HG03064 (cell line): ENCODE results near the gene CNKSR1.

Experiments
- ATAC-seq: cut with Tn5 transposase; IDR thresholded peaks from one replicate; pipeline ENCODE4 v1.9.1; 2021; ENCODE audit warnings: low read depth; ENCODE audit not compliant: unreplicated experiment

CNKSR1 gene

DNA sequence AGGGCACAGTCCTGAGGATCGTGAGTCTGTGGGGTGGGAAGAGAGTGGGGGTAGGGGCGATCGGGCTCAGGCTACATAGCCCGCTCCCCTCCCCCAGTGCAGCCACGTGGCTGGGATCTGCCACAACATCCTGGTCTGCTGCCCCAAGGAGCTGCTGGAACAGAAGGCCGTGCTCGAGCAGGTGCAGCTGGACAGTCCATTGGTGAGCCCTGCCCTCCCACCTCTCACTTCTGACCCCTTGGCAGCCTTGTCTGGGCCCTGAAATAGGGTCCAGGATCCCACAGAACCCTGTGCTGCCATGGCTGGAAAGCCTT, 5.0 kb downstream of the CNKSR1 start:
- no peak for ATAC-seq

DNA sequence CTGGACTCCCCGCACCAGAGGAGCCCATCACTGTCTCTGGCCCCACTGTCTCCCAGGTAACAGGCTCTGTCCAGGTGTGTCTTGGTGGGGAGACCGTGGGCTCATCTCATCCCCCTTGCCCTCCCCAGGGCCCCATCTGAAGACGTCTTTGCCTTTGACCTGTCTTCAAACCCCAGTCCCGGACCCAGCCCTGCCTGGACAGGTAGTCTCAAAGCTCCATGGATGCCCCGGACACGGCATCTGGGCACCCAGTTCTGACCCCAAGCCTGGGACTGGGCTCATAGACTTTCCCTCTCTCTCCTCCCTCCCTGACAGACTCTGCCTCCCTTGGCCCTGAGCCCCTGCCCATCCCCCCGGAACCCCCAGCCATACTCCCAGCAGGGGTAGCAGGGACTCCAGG, 6.8 kb downstream of the CNKSR1 start:
- no peak for ATAC-seq

GRCh38 chr1:26184883-26185282, 7.6 kb downstream of the CNKSR1 start:
- no peak for ATAC-seq

GRCh38 chr1:26187882-26188281, 10.6 kb downstream of the CNKSR1 start:
- ATAC-seq: no peak

DNA sequence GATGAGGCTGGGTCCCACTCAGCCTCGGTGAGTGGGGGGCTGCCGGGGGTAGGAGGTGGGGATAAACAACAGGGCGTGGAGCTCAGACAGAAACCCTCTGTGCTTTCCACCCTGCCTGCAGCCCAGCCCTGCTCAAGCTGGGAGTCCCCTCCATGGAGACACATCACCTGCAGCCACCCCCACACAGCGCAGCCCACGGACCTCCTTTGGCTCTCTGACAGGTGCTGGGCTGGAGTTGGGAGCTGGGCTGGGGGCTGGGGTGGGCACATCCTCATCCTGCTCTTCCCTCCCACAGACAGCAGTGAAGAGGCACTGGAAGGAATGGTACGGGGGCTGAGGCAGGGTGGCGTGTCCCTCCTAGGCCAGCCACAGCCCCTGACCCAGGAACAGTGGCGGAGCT, 11.2 kb downstream of the CNKSR1 start:
- no peak for ATAC-seq

- no peak for ATAC-seq
These were observed 12.0 kb downstream of the CNKSR1 start for GRCh38 chr1:26189331-26189730.

- no peak for ATAC-seq
These were observed 12.5 kb downstream of the CNKSR1 start for GRCh38 chr1:26189751-26190275.

DNA sequence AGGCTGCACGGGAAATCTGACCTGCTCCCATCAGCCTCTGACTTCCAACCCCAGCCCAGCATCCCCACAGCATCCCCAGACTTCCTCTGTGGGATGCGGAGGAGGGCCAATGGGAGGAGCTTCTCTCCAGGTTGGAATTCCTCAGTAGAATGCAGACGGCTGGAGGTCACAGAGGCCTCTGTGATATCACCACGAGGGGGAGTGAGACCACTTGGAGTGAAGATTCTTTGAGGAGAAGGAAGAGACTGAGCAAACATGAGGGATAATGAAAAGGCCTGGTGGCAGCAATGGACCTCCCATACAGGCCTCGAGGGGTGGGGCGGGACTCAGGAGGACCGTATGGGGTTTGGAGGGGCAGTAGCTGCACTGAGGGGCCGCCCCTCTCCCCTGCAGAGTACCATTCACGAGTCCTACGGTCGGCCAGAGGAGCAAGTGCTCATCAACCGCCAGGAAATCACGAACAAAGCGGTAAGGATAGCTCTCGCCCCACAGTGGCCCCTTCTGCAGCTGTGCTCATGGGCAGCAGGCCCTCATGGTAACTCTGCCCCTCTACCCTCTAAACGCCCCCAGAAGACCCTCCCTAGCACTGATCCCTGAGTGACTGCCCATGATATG, 13.2 kb downstream of the CNKSR1 start, which contains the start of gene CATSPER4:
Gene CATSPER4, plus strand, starts transcription at position 230 of the 615 bp plus-strand sequence. Its CDS starts 26 bp downstream, at position 256.
- no peak for ATAC-seq

- no peak for ATAC-seq
These were observed 14.4 kb downstream of the CNKSR1 start for GRCh38 chr1:26191739-26192138.

- ATAC-seq: no peak
These were observed 18.5 kb downstream of the CNKSR1 start for GRCh38 chr1:26195805-26196204.

- no peak for ATAC-seq
These were observed 20.0 kb downstream of the CNKSR1 start for GRCh38 chr1:26197301-26197700.

GRCh38 chr1:26197813-26198212, 20.5 kb downstream of the CNKSR1 start:
- ATAC-seq: no peak

- no peak for ATAC-seq
These were observed 23.1 kb downstream of the CNKSR1 start for GRCh38 chr1:26200413-26200812.

DNA sequence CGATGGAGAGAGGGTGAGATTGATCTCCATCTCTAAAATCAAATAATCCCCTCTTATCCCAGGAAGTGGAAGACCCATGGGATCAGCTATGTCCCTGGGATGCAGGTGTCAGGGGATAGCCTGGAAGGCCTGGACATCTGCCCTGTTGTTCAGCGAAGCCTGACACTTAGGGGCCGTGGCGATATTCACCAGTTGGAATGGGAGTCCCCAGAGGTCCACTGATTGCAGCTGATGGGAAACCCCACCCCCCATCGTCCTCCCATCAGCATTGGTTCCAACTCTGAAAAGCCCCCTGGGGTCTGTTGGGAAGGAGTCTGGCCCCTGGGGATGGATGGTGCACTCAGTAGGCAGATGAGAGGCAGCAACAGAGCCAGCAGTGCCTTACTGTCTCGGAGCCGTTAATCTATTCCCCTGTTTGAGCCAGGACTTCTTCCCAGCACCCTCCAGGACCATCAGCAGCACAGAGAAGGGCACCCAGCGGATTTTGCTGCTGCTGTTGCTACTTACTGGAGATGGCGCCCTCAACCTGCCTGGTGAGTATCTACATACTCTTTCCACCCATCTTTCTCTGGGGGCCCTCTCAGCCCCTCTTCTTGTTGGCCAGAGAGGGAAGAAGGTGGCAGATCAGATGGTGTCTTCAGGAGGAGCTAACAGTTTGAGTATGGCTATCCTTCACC, 26.5 kb downstream of the CNKSR1 start:
- ATAC-seq: no peak

DNA sequence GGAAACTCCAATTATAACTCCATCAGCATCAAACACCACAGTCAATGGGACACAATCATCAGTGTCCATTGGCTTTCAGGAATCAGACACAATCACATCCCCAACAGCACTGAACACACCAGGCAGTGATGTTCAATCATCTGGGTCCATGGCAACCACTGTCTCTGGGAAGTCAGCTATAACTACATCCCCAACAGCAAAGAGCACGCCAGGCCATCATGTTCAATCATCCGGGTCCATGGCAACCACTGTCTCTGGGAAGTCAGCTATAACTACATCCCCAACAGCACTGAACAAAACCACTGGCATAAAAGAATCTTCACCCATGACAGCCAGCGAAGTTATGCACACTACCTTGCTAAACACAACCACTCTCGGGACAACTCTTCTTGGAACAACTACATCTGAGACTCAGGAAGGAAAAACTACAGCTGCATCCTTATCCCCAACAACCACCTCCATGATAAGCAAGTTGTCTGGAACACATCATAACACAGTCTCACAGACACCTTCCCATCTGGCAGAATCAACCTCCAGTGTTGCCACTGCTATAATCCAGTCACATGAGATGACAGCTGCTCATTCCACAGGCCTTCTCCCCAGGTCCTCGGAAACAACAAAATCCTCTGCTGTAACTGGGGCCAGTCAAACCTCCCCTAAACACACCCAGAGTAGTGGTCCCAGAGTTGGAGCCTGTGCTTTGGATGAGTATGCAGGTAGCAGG, 33.0 kb downstream of the CNKSR1 start:
- no peak for ATAC-seq

- ATAC-seq: no peak
These were observed 35.4 kb downstream of the CNKSR1 start for GRCh38 chr1:26212726-26213125.

GRCh38 chr1:26213335-26213905, 36.1 kb downstream of the CNKSR1 start:
- no peak for ATAC-seq

- no peak for ATAC-seq
These were observed 38.0 kb downstream of the CNKSR1 start for GRCh38 chr1:26215246-26215645.

DNA sequence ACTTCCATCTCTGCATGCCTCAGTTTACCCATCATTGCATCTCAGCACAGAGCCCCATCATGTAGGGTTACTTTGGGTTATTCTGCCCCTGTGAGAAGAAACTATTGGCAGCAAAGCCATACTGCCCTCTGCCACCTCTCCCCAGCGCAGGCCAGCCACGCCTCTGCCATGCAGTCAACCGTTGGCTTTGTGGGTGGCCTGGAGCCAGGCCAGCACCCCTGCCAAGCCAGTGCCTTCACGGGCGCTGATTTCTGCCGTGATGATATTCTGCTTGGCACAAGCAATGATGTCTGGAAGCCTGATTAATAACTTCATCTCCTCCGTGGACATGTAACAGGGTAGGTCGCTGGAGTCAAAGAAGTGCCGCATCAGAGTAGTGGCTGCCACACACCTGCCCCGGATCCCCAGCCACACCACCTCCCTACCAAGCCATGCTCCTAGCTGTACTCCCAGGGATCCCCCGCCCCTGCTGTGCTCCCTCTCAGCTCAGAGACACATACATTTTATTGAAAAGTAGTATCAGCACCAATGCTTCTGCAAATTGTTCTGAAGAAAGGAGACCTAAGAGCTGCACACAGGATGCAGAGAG, 41.7 kb downstream of the CNKSR1 start:
- no peak for ATAC-seq

GRCh38 chr1:26220199-26220912, 43.1 kb downstream of the CNKSR1 start:
- no peak for ATAC-seq
